Measurements from ENCODE around the gene PIGQ.

The PIGQ gene

DNA sequence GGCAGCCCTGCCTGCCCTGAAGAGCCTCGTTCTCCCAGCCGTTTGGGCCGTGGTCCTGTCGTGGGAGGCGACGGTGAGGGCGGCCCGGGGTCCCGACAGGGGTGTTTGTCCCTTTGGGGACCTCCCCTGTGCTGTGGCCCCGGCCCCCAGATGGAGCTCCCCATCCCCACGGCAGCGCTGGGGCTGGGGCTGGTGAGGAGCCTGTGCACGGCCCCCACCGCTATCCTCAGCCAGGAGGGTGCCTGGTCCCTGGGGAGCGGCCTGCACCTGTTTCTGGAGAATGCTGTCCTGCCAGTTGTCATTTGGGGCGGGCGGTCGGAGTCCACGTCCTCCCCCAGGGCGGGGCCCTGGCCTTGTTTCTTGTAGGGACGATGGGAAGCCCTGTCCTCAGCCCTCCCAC, 35.6 kb upstream of the PIGQ start:
- DNase-seq, result no peak

DNA sequence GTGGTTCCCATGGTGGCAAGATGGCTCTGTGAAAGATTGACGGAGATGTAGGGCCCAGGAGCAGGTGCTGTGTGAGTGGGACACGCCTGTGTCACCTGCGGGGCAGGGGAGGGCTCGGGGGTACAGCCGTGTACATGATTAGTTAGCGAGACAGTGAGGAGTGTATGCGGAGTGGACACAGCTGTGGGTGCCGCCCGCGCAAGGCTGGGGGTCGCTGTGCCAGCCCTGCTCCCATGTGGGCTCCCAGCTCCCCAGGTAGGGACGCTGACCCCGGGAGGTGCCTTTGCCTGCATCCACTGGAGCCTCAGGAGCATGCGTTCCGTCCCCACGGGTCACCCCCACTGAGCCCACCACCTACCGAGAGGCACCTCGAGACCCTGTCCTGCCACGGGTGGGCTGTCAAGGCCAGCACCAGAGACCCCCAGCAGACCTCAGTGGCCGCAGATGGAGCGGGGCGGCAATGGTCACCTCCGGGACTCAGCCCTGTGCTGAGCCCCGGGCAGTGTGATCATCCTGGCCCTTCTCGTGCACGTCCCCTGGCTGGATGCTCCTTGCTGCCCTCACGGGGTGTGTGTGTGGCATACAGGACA, 34.8 kb upstream of the PIGQ start:
- no peak for DNase-seq

DNA sequence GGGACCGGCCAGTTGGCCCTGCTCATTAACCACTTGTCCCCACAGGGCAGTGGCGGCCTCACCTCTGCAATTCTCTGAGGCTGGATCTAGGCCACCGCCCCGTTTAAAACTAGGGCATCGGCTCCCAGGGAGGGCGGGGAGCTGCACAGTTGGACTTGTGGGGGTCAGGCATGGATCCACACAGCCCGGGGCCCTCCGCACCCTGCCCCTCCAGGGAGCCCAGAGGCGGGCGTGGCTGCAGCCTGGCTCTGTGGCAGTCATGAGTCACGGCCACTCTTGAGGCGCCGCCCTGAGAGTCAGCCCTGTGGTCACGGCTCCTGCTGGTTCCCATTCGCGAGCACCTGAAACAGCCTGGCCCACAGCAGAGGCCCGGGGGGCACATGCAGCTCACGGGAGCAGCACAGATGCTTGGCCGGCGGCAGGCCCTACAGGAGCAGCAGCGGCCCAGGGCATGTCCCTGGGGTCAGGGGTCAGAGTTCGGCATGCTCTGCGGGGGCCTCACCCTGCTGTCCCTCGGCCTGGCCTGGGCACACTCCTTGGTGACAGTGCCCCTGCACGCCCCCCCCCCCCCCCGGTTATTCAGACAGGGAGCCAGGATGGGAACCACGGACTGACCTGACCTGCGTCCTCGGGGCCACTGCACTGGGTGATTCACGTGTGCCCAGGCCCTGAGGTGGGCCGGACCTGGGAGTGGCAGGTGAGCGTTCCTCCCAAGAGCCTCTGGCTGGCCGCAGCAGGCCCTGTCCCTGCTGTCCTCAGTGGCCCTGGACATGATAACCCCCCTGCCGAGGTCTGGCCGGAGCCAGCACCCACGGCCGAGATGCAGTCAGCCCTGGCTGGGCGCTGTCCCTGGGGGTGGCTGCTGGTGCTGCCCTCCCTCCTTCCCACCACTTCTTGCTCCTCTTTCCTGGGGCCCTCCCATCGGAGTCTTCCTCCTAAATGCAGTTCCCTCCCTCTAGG, 34.0 kb upstream of the PIGQ start:
- no peak for DNase-seq

DNA sequence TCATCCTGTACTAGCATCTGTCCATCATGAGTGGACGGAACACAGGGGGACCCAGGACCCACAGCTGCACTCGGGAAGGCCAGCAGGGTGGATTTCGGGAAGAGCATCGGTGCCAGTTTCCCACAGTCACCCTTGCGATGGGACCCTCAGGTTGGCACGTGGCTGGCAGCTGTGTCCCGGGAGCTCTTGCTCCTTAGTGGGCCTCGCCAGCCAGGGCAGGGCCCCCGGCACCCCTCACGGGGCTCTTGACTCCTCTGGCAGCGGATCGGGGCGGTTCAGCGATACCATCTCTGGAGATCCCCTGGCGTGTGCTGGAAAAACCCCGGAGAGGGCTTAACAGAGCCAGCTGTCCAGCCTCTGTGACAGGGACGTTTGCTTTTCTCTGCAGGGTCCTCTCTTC, 33.0 kb upstream of the PIGQ start:
- no peak for DNase-seq

DNA sequence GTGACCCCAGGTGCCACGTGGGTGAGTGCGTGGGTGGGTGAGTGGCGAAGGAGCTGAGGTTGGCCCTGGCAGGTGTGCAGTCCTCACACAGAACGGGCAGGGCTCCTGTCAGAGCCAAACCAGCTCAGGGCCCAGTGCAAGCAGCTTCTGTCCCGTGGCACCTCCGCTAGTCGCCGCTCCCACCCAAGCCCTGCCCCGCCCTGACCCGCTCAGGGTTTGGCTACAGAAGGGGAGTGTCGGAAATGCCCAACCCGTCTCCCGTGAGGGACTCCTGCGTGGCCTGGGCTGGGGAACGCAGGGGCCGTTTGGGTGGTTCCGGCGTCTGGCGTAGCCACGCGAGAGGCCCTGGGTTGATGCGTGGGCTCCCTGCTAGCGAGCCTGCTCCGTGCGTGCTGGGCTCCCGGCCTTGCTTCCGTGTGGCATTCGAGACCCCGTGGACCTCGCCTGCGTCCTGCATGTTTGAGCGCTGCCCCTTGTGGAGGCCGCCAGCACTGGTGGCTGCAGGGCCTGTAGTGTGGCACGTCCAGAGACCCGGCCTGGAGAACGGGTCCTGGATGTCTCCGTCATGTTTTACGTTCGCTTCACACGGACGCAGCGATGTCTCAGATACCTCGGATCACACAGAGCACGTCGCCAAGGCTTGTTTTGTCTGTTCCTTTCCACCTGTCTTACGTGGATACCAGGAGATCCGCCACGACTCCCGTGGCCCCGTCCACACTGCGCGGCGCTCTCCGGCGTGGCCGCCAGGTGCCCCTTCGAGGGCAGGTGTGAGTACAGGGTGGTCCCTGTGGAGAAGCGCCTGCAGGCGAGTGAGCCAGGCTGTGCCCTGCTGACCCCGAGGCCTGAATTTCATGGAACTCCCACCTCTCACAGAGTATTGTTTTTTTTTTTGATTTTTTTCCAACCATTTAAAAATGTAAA, 32.1 kb upstream of the PIGQ start:
- DNase-seq, result no peak

DNA sequence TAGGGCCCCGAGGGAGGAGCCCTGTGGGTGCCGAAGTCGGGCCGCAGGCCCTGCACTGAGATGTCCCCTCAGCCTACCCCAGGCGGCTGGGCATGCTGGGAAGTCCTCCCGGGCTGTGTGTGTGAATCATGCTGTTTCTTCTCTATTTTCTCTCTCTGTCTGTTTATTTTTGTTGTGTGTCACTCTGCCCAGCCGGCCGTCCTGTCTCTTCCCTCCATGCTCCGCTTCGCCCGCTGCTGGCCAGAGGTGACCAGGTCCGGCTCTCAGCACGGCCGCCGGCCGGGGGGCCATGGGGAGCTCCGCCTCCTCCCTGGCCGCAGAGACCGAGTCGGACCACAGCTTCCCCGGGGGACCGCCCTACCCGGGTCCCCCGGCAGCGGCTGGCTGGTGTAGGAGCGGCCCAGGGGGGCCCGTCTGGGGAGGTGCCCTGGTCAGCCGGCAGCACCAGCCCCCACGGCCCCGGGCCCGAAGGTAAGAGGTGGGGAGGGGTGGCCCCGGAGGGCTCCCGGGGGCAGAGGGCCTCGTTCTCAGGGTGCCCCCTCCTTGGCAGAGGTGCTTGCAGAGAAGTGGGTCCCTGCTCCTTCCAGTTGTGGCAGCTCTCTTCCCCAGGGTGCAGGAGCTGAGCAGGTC, 29.8 kb upstream of the PIGQ start:
- DNase-seq, result no peak

DNA sequence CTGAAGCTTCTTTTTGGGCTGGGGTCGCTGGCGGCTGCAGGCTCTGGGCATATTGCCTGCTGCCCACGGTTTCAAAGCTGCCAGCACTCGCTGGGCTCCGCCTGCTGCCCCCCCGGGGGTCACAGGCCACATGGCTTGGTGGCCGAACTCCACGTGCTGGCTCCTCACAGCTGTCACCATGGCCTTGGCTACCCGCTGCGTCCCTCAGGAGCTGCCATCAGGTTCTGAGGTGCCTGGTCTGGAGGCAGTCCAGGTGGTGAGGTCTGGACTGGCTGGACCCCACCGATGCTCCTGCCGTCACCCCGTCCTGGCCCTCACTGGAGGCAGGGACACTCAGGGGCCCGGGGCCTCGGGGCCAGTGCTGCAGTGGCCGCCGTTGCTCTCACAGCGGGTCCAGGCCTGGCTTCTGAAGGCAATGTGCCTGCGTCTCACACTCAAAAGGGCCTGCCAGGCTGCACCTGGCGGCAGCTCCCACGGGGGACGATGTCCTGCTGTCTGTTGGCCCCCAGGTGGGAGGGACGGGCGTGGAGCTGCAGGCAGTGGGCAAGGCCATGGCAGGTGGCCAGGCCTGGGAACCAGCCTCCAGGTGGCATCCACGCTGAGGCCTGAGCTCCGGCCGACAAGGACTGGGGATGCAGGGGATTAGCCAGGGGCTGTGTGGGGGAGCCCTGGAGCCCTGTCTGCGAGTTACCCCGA, 29.0 kb upstream of the PIGQ start:
- no peak for DNase-seq

DNA sequence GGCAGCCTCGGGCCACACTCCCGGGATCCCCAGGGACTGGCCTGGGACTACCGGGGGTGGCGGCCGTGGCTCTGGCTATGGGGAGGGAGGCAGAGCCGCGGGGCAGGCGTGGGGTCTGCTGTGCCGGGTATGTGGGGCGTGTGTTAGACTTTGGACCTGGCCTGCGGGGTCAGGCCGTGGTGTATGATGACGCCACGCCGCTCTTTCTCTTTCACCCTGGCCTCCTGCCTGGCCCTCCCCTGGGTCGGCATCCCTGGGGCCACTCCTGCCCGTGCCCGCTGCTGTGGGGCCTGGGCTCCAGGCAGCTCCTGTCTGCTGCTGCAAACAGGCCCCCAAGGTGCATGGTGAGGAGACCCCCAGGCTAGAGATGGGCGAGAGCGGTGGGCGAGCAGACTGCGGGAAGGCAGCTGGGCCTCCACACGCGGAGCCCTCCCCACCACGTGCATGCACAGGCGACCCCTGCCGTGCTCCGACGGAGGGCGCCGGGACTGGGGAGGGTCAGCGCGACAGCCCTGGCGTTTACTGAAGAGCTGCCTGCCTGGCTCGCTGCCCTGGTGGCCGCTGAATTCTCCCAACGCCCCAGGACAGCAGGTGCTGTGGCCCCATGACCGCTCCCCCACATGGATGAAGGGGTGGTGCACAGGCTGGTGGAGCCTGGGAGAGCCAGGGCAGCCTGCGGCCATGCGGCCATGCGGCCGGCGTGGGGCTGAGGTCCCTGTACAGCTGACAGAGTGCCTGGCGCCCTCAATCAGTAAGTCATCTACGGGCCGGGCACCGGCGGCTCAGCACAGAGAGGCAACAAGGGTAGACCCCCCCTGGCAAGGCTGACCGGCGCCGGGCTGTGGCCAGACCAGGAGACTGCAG, 26.2 kb upstream of the PIGQ start:
- no peak for DNase-seq

DNA sequence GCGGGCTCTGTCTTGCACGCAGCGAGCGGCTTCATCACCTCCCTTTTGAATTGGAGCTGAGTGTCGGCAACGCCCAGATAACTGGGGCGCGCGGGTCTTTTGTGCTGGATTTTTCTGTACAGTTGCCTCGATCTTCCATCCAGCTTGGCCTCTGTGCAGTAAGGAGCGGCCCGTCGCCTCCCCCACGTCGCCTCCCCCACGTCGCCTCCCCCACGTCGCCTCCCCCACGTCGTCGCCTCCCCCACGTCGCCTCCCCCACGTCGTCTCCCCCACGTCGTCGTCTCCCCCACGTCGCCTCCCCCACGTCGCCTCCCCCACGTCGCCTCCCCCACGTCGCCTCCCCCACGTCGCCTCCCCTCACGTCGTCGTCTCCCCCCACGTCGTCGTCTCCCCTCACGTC, 25.3 kb upstream of the PIGQ start:
- no peak for DNase-seq

DNA sequence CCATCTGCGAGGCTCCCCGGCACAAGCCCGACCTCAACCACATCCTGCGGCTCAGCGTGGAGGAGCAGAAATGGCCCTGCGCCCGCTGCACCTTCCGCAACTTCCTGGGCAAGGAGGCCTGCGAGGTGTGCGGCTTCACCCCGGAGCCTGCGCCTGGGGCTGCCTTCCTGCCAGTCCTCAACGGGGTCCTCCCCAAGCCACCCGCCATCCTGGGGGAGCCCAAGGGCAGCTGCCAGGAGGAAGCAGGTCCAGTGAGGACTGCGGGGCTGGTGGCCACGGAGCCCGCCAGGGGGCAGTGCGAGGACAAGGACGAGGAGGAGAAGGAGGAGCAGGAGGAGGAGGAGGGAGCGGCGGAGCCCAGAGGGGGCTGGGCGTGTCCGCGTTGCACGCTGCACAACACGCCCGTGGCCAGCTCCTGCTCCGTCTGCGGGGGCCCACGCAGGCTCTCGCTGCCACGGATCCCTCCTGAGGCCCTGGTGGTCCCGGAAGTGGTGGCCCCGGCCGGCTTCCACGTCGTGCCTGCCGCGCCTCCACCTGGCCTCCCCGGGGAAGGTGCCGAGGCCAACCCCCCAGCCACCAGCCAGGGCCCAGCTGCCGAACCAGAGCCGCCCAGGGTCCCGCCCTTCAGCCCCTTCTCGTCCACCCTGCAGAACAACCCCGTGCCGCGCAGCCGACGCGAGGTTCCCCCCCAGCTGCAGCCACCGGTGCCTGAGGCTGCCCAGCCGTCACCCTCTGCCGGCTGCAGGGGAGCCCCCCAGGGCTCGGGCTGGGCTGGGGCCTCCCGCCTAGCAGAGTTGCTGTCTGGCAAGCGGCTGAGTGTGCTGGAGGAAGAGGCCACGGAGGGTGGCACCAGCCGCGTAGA, 22.6 kb upstream of the PIGQ start:
- no peak for DNase-seq

DNA sequence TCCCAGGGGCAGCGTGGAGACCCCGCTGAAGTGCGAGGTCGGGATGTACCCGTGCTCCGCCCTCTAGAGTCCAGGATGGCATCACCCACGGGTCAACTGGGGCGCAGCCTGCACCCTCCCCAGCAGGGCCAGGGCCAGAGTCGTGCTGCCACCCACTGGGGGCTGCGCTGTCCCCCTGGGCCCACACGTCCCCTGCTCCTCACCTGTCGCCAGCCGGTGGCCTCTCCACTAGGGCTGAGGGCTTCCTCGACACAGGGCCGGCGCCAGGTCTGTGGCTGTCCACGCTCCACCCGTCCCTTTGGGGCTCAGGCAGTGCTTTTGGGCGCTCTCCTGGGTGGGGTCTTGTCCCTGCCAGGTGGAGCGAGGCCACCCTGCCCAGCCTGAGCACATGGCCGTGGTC, 21.2 kb upstream of the PIGQ start:
- no peak for DNase-seq

DNA sequence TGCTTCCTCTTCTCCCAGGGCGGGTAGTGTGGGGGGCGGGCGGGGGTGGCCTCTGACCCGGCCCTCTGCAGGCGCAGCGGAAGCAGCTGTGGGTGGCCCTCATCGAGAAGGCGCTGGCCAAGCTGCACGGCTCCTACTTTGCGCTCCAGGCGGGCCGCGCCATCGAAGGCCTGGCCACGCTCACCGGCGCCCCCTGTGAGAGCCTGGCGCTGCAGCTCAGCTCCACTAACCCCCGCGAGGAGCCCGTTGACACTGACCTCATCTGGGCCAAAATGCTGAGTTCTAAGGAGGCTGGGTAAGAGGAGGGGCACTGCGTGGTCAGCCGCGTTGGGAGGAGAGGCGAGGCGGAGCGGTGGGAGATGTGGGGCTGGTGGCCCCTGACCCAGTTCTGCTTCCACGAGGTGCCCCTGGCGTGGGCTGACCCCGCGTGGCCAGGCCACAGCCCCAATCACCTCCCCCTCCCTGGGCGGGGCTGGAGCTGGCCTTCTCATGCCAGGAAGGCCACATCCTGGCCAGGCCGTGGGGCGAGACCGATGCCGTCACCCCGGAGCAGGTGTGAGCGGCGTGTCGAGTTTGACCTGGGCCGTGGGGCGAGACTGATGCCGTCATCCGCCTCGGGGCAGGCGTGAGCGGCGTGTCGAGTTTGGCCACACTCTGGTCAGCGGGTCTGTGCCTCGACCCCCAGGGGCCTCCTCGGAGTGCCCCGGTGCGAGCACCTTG, 20.1 kb upstream of the PIGQ start:
- DNase-seq, result no peak

DNA sequence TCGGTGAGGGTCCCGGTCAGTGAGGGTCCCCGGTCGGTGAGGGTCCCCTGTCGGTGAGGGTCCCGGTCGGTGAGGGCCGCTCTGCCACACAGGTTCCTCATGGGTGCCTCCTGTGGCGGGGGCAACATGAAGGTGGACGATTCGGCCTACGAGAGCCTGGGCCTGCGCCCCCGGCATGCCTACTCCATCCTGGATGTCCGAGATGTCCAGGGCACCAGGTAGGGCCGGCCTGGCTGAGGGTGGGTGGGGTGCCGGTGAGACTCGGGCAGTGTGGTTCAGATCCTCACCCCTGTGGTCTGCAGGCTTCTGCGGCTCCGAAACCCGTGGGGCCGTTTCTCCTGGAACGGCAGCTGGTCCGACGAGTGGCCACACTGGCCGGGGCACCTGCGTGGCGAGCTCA, 18.6 kb upstream of the PIGQ start:
- no peak for DNase-seq

DNA sequence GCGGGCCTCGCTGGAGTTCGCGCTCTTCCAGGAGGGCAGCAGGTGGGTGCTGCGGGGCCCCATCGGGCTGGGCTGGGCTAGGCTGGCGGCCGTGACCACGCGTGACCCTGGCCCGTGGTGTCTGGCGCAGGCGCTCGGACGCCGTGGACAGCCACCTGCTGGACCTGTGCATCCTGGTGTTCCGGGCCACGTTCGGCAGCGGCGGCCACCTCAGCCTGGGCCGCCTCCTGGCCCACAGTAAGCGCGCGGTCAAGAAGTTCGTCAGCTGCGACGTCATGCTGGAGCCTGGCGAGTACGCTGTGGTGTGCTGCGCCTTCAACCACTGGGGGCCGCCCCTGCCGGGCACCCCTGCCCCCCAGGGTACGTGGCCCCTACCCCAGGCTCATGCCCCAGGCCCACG, 17.6 kb upstream of the PIGQ start:
- DNase-seq, result no peak

DNA sequence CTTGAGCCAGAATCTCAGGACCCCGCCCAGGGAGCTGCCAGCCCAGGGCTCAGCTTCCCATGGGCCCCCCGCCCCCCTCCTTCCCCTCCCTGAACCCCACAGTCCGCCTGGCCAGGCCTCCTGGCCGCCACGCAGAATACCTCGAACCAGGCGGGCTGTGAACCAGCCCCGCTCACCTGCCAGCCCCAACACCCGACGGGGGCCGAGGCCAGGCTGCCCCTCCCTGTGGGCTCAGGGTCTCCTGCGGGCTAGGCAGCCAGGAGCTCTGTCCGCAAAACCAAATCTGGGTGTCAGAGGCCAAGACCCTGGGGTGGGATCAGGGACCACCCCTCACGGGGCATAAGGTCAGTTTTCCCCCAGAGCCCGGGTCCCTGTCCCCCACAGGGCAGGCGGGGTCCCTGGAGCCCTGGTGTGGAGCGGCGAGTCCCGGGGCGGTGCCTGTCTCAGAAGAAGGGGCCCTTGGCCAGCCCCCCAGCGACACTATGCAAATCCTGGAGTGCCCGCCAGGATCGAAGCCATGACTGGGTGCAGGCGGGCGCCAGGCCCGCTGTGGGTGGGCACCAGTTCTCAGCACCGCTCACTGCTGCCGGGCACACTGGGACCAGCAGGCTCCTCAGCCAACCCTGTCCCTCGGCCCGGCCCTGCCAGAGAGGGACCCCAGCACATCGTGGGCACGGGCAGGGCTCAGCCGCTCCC, 16.0 kb upstream of the PIGQ start:
- no peak for DNase-seq

DNA sequence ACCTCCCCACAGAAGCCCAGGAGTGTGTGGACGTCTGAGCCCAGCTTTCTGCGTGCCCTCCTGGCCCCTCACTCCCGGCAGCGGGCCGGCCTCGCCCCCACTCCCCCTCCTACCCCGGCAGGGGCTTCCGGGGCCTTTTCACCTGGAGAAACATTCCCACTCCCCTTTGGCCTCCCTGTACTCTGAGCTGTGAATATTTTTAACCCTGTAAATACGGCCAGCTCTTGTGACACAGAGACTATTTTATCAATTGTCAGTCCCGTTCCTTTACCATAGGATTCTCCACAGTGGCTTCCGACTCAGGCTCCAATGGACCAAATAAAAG, 15.5 kb upstream of the PIGQ start:
- DNase-seq, result no peak

DNA sequence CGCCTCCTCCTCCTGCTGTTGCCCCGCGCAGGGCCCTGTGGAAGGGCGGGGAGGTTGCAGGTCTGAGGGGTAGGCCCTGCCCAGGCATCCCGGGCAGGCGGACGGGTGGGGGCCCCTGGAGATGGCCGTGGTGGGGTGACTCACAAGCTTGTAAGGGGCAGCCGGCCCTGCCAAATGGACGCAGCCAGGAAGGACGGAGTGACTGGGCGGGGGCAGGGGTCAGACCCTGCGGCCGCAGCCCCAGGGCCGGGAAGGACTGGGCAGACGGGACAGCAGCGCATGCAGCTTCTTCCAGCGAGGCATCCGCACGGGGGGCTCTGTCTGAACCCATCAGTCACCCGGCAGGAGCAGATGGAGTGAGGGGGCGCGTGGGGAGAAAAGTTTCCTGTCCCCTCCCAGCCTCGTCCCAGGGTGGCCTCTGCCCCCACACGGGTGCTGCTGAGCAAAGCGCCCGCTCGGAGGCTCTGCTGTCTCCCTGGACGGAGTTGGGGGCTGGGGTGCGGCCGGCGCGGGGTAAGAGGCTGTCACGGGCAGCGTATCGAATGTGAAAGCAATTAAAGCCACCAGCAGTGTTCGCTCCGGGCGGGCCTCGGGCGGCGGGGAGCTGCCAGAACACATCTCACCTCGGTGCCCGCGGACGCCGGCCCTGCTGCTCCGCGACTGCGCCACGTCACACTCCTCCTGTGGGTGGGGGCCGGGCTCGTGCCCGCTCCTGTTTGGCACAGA, 15.0 kb upstream of the PIGQ start:
- no peak for DNase-seq

All from fibroblast of skin of abdomen (primary cell).